ENCODE measurements around the gene RPL37A.

Gene RPL37A

DNA sequence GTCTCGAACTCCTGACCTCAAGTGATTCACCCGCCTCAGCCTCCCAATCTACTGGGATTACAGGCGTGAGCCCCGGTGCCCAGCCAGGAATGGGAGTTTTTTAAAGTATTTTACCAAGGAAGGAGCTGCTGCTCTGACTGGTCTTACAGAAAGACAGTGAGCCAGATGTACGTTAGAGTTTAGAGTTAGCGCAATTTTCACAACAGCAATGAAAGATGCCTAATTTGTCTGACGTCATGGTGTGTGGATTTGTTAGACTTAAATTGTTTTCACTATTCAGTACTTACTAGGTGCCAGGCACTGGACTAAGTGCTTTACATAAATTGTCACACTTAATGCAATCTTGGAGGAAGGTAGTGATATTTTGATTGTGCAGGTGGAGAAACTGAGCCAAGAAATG is 12.4 kb upstream of the RPL37A start:
- H3K9ac ChIP-seq (ENCODE audit: low read depth in 1 of 2, low read length in 2 of 2) = no peak overlapping the region
- no peaks in the 10 kb centered on the region for H3K27me3 ChIP-seq (ENCODE audit: control insufficient read depth in 1 of 2, insufficient read depth in 2 of 2, low read length in 2 of 2)
- no peak overlapping the region for H3K27ac ChIP-seq (ENCODE audit: low read depth, low read length)
- no peak overlapping the region for H3K4me3 ChIP-seq (ENCODE audit: low read depth in 1 of 2, low read length in 2 of 2)
- no peaks in the 10 kb centered on the region for H3K4me1 ChIP-seq (ENCODE audit: control insufficient read depth in 1 of 2, insufficient read depth in 2 of 2, low read length in 2 of 2)
- H3K9me3 ChIP-seq (ENCODE audit: control insufficient read depth in 1 of 2, low read length in 2 of 2) = no peaks in the 10 kb centered on the region
- peaks cover 0 to 11% of the 10 kb centered on the region in 2 donors for H3K36me3 ChIP-seq (ENCODE audit: control insufficient read depth in 1 of 2, insufficient read depth in 2 of 2, low read length in 2 of 2)

DNA sequence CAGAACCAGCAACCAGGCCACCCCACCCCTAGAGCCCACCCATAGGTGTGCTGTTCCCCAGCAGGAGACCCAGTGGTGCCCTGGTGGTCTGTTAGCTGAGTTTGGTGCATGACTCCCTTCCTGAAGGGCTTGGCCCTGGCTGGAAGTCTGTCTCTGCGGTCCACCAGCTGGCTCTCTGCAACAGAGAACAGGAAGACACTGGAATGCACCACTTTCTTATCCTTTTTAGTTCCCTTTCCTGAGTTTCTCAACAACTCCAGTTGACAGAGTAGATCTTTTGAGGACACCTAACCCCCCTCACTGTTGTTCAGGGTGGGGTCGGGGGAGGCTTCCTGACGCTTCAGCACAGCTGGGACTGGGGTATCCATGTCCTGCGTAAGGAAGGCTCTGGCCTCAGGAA is 11.9 kb upstream of the RPL37A start:
- Histone ChIP-seq H3K9me3 (ENCODE audit: control insufficient read depth in 1 of 2, low read length in 2 of 2) (no peaks in the 10 kb centered on the region), H3K9ac (ENCODE audit: low read depth in 1 of 2, low read length in 2 of 2) (no peak overlapping the region), H3K4me3 (ENCODE audit: low read depth in 1 of 2, low read length in 2 of 2) (no peak overlapping the region), H3K27me3 (ENCODE audit: control insufficient read depth in 1 of 2, insufficient read depth in 2 of 2, low read length in 2 of 2) (no peaks in the 10 kb centered on the region), H3K27ac (ENCODE audit: low read depth, low read length) (no peak overlapping the region), H3K4me1 (ENCODE audit: control insufficient read depth in 1 of 2, insufficient read depth in 2 of 2, low read length in 2 of 2) (no peaks in the 10 kb centered on the region), H3K36me3 (ENCODE audit: control insufficient read depth in 1 of 2, insufficient read depth in 2 of 2, low read length in 2 of 2) (peaks cover 0 to 11% of the 10 kb centered on the region in 2 donors)

DNA sequence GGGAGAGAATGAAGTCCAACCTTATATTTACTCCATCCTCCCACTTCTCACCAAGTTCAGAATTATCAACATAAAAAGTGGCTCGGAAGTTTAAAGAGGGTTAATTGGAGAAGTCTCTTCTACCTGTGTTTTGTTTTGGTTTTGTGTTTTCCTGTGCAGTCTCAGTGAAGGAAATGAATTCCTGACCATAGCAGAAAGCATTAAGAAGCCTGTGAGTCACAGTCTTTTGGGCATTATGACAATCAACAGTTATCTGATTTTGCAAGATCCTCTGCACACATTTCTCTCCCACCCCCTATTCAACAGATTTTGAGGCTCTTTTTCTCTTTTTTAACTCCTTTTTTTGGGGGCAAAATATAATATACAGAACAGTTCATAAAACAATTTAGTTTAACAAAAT is 8.6 kb upstream of the RPL37A start:
- H3K4me1 ChIP-seq (ENCODE audit: control insufficient read depth in 1 of 2, insufficient read depth in 2 of 2, low read length in 2 of 2) = no peaks in the 10 kb centered on the region
- no peak overlapping the region for H3K4me3 ChIP-seq (ENCODE audit: low read depth in 1 of 2, low read length in 2 of 2)
- no peak overlapping the region for H3K27ac ChIP-seq (ENCODE audit: low read depth, low read length)
- no peaks in the 10 kb centered on the region for H3K27me3 ChIP-seq (ENCODE audit: control insufficient read depth in 1 of 2, insufficient read depth in 2 of 2, low read length in 2 of 2)
- H3K9me3 ChIP-seq (ENCODE audit: control insufficient read depth in 1 of 2, low read length in 2 of 2) = no peaks in the 10 kb centered on the region
- H3K9ac ChIP-seq (ENCODE audit: low read depth in 1 of 2, low read length in 2 of 2) = no peak overlapping the region
- no peaks in the 10 kb centered on the region for H3K36me3 ChIP-seq (ENCODE audit: control insufficient read depth in 1 of 2, insufficient read depth in 2 of 2, low read length in 2 of 2)

DNA sequence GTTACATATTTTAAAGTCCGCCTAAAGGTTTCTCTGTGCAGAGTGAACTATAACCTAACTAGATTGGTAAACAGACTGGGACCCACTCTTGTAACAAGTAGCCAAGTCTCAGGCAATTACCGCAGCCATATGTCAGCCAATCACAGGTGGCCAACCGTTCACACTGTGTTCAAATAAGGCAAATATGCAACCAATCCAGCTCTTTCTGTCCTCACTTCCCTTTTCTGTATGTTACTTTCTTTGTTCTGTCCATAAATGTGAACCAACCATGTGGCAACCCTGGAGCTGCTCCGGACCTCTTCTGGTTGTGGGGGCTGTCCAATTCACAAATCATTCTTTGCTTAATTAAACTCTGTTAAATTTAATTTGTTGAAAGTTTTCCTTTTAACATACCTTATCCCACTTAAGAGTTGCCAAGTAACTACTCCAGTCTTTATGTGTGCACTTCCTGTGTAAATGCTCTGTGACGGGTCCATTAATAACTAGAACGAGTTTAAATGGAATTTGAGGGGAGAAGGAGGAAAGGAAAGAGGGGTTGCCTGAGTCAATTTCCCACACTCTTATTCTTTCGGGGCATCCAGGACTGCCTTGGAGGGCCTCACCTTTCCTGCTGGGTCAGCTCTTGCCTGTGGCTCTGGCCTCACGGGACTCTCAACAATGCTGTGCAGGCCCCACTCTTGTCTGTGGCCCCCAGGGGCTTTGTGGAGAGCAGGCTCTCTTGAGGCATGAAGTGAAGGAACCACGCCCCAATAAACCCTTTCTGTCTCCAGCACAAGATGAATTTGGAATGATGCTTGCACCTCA is 6.6 kb upstream of the RPL37A start:
- Histone ChIP-seq H3K36me3 (ENCODE audit: control insufficient read depth in 1 of 2, insufficient read depth in 2 of 2, low read length in 2 of 2) (no peaks in the 10 kb centered on the region), H3K4me1 (ENCODE audit: control insufficient read depth in 1 of 2, insufficient read depth in 2 of 2, low read length in 2 of 2) (no peaks in the 10 kb centered on the region), H3K27ac (ENCODE audit: low read depth, low read length) (no peak overlapping the region), H3K9ac (ENCODE audit: low read depth in 1 of 2, low read length in 2 of 2) (no peak overlapping the region), H3K4me3 (ENCODE audit: low read depth in 1 of 2, low read length in 2 of 2) (no peak overlapping the region), H3K9me3 (ENCODE audit: control insufficient read depth in 1 of 2, low read length in 2 of 2) (no peaks in the 10 kb centered on the region), H3K27me3 (ENCODE audit: control insufficient read depth in 1 of 2, insufficient read depth in 2 of 2, low read length in 2 of 2) (no peaks in the 10 kb centered on the region)

DNA sequence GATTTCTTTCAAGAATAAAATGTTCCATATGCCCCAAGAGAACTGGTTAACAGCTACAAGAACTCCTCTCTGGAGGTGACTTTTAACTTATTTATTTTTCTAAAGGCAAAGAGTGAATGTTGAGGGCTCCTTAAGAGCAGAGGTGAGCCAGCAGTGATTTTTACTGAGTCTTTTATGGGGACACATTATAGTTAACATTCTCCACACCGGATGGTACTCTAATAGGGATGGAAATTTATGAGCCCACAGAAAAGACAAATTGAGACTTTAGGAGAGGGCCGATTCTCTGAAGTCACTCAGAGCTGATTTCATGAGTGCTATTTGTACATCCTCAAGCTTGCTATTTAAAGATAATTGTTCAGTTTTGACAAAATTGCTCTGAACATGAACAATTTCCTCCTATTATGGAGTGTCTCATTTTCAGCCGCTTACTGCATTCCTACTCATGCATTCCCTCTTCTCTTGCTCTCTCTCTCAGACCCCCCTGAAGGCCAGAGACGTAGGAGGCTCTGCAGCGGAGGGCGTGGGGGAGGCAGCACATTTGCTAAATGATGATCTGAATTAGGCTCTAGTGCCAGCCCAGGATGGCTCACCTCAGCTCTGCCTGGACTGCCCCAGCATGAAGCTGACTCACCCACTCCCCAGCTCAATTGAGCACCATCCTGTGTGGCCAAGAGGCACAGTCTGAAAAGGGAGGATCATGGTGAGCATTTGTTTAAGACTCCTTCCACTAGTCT is 5.9 kb upstream of the RPL37A start:
- H3K27ac ChIP-seq (ENCODE audit: low read depth, low read length) = no peak overlapping the region
- no peaks in the 10 kb centered on the region for H3K9me3 ChIP-seq (ENCODE audit: control insufficient read depth in 1 of 2, low read length in 2 of 2)
- peaks cover 4 to 5% of the 10 kb centered on the region in 2 donors for H3K4me1 ChIP-seq (ENCODE audit: control insufficient read depth in 1 of 2, insufficient read depth in 2 of 2, low read length in 2 of 2)
- no peak overlapping the region for H3K9ac ChIP-seq (ENCODE audit: low read depth in 1 of 2, low read length in 2 of 2)
- H3K27me3 ChIP-seq (ENCODE audit: control insufficient read depth in 1 of 2, insufficient read depth in 2 of 2, low read length in 2 of 2) = no peaks in the 10 kb centered on the region
- H3K4me3 ChIP-seq (ENCODE audit: low read depth in 1 of 2, low read length in 2 of 2) = no peak overlapping the region
- no peaks in the 10 kb centered on the region for H3K36me3 ChIP-seq (ENCODE audit: control insufficient read depth in 1 of 2, insufficient read depth in 2 of 2, low read length in 2 of 2)

DNA sequence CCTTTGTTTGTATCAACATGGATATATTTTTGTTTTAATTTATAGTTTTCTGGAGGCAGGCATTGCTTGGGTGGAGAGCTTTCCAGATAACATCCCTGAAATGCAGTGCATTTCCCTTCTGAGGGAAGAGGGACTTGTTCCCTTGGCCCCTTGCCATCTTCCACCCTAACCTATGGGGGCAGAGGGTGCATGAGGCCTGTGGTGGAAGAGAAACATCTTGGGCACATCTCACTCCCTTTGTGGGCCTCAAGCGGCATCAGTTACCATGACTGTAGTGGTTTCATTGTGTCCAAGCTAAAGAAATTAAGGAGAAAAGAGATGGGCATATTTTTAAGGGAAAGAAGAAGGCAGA is 5.3 kb upstream of the RPL37A start:
- H3K9ac ChIP-seq (ENCODE audit: low read depth in 1 of 2, low read length in 2 of 2) = no peak overlapping the region
- no peaks in the 10 kb centered on the region for H3K36me3 ChIP-seq (ENCODE audit: control insufficient read depth in 1 of 2, insufficient read depth in 2 of 2, low read length in 2 of 2)
- H3K9me3 ChIP-seq (ENCODE audit: control insufficient read depth in 1 of 2, low read length in 2 of 2) = no peaks in the 10 kb centered on the region
- no peak overlapping the region for H3K27ac ChIP-seq (ENCODE audit: low read depth, low read length)
- H3K4me1 ChIP-seq (ENCODE audit: control insufficient read depth in 1 of 2, insufficient read depth in 2 of 2, low read length in 2 of 2) = peaks cover 9 to 11% of the 10 kb centered on the region in 2 donors
- no peaks in the 10 kb centered on the region for H3K27me3 ChIP-seq (ENCODE audit: control insufficient read depth in 1 of 2, insufficient read depth in 2 of 2, low read length in 2 of 2)
- no peak overlapping the region for H3K4me3 ChIP-seq (ENCODE audit: low read depth in 1 of 2, low read length in 2 of 2)

DNA sequence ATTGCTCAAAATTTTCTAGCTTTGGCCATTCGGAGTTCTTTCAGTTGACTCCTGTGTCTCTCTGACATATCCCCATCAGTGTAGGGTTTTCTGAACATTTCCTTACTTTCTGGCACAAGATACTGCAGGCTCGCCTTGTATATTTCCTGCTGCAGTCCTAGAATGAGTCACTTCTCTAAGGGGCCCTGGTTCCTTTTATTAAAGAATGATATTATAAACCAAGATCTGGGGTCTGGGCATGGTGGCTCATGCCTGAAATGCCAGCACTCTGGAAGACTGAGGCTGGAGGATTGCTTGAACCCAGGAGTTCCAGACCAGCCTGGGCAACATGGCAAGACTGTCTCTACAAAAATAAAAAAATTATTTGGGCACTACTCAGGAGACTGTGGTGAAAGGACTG is 3.0 kb upstream of the RPL37A start:
- Histone ChIP-seq H3K27ac (ENCODE audit: low read depth, low read length) (no peak overlapping the region), H3K27me3 (ENCODE audit: control insufficient read depth in 1 of 2, insufficient read depth in 2 of 2, low read length in 2 of 2) (no peaks in the 10 kb centered on the region), H3K36me3 (ENCODE audit: control insufficient read depth in 1 of 2, insufficient read depth in 2 of 2, low read length in 2 of 2) (peaks cover 9 to 10% of the 10 kb centered on the region in 2 donors), H3K9ac (ENCODE audit: low read depth in 1 of 2, low read length in 2 of 2) (no peak overlapping the region), H3K4me3 (ENCODE audit: low read depth in 1 of 2, low read length in 2 of 2) (no peak overlapping the region), H3K9me3 (ENCODE audit: control insufficient read depth in 1 of 2, low read length in 2 of 2) (no peaks in the 10 kb centered on the region), H3K4me1 (ENCODE audit: control insufficient read depth in 1 of 2, insufficient read depth in 2 of 2, low read length in 2 of 2) (peaks cover 22 to 27% of the 10 kb centered on the region in 2 donors)

DNA sequence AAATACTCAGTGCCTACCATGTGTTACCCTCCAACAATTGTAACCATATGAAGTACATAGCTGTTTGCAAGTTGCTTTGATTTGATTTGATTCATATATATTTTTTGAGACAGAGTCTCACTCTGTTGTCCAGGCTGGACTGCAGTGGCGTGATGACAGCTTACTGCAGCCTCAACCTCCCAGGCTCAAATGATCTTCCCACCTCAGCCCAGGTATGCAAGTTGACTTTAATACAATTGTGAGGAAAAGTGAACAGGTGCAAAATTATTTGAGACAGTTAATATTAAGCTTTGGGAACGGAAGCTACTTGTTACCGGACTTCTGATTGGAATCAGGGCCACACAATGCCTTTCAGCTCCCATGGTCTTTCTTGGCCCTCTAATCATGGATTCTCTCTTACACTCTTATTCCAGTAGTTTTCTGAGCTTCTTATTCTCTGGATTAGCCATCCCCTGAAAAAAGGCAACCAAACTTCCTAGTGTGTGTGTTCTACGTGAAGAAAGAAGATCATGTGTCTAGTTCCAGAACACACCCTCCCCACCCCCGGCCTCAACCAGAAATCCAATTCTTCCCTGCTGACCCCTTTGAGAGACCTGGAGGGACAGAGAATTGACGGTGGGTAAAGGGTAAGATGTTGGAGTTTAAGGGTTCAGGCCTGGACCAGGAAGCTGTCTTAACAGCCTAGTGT is 1.1 kb upstream of the RPL37A start:
- H3K4me1 ChIP-seq (ENCODE audit: control insufficient read depth in 1 of 2, insufficient read depth in 2 of 2, low read length in 2 of 2) = peaks cover 32 to 37% of the 10 kb centered on the region in 2 donors
- no peak overlapping the region for H3K27ac ChIP-seq (ENCODE audit: low read depth, low read length)
- peaks cover 21 to 28% of the 10 kb centered on the region in 2 donors for H3K36me3 ChIP-seq (ENCODE audit: control insufficient read depth in 1 of 2, insufficient read depth in 2 of 2, low read length in 2 of 2)
- H3K9ac ChIP-seq (ENCODE audit: low read depth in 1 of 2, low read length in 2 of 2) = peak overlapping the region; percentile 76 to 97
- no peaks in the 10 kb centered on the region for H3K9me3 ChIP-seq (ENCODE audit: control insufficient read depth in 1 of 2, low read length in 2 of 2)
- no peaks in the 10 kb centered on the region for H3K27me3 ChIP-seq (ENCODE audit: control insufficient read depth in 1 of 2, insufficient read depth in 2 of 2, low read length in 2 of 2)
- H3K4me3 ChIP-seq (ENCODE audit: low read depth in 1 of 2, low read length in 2 of 2) = peak overlapping the region; percentile 96 to 99

DNA sequence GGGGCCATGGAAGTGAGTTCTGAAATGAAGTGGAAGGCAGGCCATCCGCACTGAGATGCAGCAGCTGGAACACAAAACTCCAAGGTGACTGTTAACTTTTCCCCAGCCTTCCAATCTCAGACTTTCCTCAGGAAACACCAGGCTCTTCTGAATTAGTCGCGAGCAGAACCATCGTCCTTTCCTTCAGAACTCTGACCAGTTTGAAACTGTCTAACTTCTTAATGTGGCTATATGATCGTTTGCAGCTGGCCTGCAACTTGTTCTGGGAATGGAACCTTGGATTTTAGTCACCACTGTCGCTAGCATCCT is 620 bp upstream of the RPL37A start:
- Histone ChIP-seq H3K4me1 (ENCODE audit: control insufficient read depth in 1 of 2, insufficient read depth in 2 of 2, low read length in 2 of 2) (peaks cover 32 to 37% of the 10 kb centered on the region in 2 donors), H3K4me3 (ENCODE audit: low read depth in 1 of 2, low read length in 2 of 2) (peak overlapping the region; percentile 96 to 99), H3K9me3 (ENCODE audit: control insufficient read depth in 1 of 2, low read length in 2 of 2) (no peaks in the 10 kb centered on the region), H3K27ac (ENCODE audit: low read depth, low read length) (peak overlapping the region; percentile 65), H3K27me3 (ENCODE audit: control insufficient read depth in 1 of 2, insufficient read depth in 2 of 2, low read length in 2 of 2) (no peaks in the 10 kb centered on the region), H3K9ac (ENCODE audit: low read depth in 1 of 2, low read length in 2 of 2) (peak overlapping the region; percentile 76 to 97), H3K36me3 (ENCODE audit: control insufficient read depth in 1 of 2, insufficient read depth in 2 of 2, low read length in 2 of 2) (peaks cover 26 to 33% of the 10 kb centered on the region in 2 donors)

DNA sequence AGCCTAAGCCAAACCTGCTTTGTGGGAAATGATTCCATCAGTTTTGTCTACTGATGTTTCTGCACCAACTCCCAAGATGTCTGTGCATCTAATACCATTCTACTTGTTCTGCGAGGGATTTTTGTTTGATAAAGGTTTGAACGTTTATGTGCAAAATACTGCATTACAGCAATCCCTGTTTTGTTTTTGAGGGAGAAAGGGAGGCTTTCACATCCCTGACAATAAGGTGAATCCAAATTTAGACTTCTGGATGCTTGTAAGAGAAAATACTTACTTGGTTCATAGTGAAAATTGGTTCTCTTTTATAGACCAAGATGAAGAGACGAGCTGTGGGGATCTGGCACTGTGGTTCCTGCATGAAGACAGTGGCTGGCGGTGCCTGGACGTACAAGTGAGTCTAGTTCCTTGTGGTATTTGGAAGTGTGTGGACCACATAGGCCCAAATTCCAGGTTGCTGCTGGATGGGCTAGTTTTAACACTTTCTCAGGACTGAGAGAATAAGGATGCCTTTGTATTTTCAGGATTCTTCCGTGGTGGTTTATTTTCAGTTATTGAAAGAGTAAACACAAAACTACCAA is 1.1 kb downstream of the RPL37A start:
- Histone ChIP-seq H3K4me3 (ENCODE audit: low read depth in 1 of 2, low read length in 2 of 2) (peak overlapping the region; percentile 96 to 99), H3K9me3 (ENCODE audit: control insufficient read depth in 1 of 2, low read length in 2 of 2) (no peaks in the 10 kb centered on the region), H3K4me1 (ENCODE audit: control insufficient read depth in 1 of 2, insufficient read depth in 2 of 2, low read length in 2 of 2) (peaks cover 32 to 37% of the 10 kb centered on the region in 2 donors), H3K27me3 (ENCODE audit: control insufficient read depth in 1 of 2, insufficient read depth in 2 of 2, low read length in 2 of 2) (no peaks in the 10 kb centered on the region), H3K9ac (ENCODE audit: low read depth in 1 of 2, low read length in 2 of 2) (peak overlapping the region; percentile 92 to 97), H3K27ac (ENCODE audit: low read depth, low read length) (no peak overlapping the region), H3K36me3 (ENCODE audit: control insufficient read depth in 1 of 2, insufficient read depth in 2 of 2, low read length in 2 of 2) (peaks cover 32 to 50% of the 10 kb centered on the region in 2 donors)
